ENCODE data around the gene GRIK4.
"Not testable (repeated sequence)": the region's sequence is repeated elsewhere in the genome, so short reads cannot be mapped to it uniquely, and the experiment has no call there.

GRIK4 gene

GRCh38 chr11:120622189-120622875 lies 110.8 kb downstream of the GRIK4 start:
- DNase-seq (ENCODE audit: low read depth) = no peak
- no peak overlapping the region for H3K4me3 ChIP-seq (ENCODE audit: low read depth, low read length)

DNA sequence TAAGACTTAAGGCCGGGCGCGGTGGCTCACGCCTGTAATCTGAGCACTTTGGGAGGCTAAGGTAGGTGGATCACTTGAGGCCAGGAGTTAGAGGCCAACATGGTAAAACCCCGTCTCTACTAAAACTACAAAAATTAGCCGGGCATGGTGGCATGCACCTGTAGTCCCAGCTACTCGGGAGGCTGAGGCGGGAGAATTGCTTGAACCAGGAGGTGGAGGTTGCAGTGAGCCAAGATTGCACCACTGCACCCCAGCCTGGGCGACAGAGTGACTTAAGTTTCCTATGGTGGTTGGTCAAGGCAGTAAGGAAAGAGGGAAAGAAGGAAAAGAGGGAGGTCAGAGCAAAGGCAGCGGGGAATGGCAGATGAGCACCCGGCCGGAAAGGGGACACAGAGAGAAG lies 113.4 kb downstream of the GRIK4 start:
- not testable (repeated sequence) for H3K4me3 ChIP-seq (ENCODE audit: low read depth, low read length); DNase-seq (ENCODE audit: low read depth)

DNA sequence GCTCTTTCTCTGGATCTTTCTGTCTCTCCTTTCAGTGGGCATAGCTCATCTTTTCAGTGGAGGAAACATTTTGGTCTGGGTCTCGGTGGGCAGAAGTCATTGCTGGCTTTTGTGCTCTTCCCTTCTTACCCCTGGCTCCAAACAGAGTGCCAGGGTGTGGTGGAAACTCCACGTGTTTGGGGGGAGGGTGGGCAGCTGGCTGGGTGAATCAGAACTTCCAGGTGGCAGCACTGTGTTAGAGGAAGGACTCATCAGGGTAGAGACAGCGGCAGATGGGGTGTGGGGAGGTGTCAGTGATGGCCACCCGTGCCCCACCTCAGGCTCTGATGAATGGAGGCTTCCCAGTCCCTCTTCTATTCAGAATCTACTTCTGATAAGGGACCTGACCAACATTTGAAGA lies 114.0 kb downstream of the GRIK4 start:
- no peak overlapping the region for H3K4me3 ChIP-seq (ENCODE audit: low read depth, low read length)
- no peak for DNase-seq (ENCODE audit: low read depth)

GRCh38 chr11:120626791-120627190 lies 115.2 kb downstream of the GRIK4 start:
- DNase-seq (ENCODE audit: low read depth) = no peak
- no peak overlapping the region for H3K4me3 ChIP-seq (ENCODE audit: low read depth, low read length)

GRCh38 chr11:120627327-120628163 lies 116.0 kb downstream of the GRIK4 start:
- no peak for DNase-seq (ENCODE audit: low read depth)
- H3K4me3 ChIP-seq (ENCODE audit: low read depth, low read length) = no peak overlapping the region

- no peak overlapping the region for H3K4me3 ChIP-seq (ENCODE audit: low read depth, low read length)
- DNase-seq (ENCODE audit: low read depth) = no peak
Observed at GRCh38 chr11:120629407-120630080, 118.0 kb downstream of the GRIK4 start.

DNA sequence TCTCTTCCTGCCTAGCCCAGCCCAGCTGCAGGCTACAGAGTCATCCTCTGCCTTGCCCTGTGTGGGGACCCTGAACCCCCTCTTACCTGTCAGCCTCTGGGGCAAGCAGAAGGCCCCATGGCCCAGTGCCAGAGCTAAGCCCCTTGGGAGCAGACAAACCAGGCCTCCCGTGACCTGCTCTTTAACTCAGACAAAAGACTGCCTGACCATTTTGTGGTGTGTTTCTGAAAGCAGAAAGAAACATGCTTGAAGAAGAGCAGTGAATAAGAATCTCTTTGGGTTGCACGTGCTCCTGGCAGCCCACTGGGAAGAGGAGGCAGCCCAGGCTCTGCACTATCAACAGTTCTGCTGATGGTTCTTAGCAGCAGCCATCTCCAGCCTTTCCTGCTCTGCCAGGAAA lies 118.6 kb downstream of the GRIK4 start:
- no peak for DNase-seq (ENCODE audit: low read depth)
- no peak overlapping the region for H3K4me3 ChIP-seq (ENCODE audit: low read depth, low read length)

DNA sequence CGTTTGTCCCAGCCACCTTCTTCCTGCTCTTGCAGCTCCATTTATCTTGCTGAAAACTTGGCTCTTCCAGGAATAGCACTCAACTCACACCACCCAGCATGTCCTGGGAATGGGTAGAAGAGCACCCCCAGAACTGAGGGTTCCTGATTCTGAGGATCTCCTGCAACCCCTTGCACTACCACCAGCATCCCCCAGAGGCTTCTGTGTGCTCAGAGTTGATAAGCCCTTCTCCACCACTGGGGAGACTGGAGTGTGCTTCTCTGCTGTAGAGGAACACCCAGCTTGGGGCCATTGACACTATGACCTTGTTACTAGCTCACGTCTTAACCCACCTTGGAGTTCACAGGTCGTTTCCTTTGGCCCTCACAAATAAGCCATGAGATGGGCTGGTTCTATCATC lies 121.0 kb downstream of the GRIK4 start:
- no peak for DNase-seq (ENCODE audit: low read depth)
- H3K4me3 ChIP-seq (ENCODE audit: low read depth, low read length) = no peak overlapping the region

GRCh38 chr11:120633616-120634393 lies 122.3 kb downstream of the GRIK4 start:
- H3K4me3 ChIP-seq (ENCODE audit: low read depth, low read length) = no peak overlapping the region
- no peak for DNase-seq (ENCODE audit: low read depth)

- H3K4me3 ChIP-seq (ENCODE audit: low read depth, low read length) = no peak overlapping the region
- DNase-seq (ENCODE audit: low read depth) = no peak
Observed at GRCh38 chr11:120634706-120635105, 123.2 kb downstream of the GRIK4 start.

- DNase-seq (ENCODE audit: low read depth) = no peak
- no peak overlapping the region for H3K4me3 ChIP-seq (ENCODE audit: low read depth, low read length)
Observed at GRCh38 chr11:120635136-120635810, 123.7 kb downstream of the GRIK4 start.

GRCh38 chr11:120637131-120637530 lies 125.6 kb downstream of the GRIK4 start:
- DNase-seq (ENCODE audit: low read depth) = no peak

GRCh38 chr11:120642196-120642894 lies 130.8 kb downstream of the GRIK4 start:
- no peak overlapping the region for H3K4me3 ChIP-seq (ENCODE audit: low read depth, low read length)
- DNase-seq (ENCODE audit: low read depth) = no peak

More at GRCh38 chr11:120637131-120637530, 125.6 kb downstream of the GRIK4 start:
- no peak overlapping the region for H3K4me3 ChIP-seq (ENCODE audit: low read depth, low read length)

- no peak overlapping the region for H3K4me3 ChIP-seq (ENCODE audit: low read depth, low read length)
- no peak for DNase-seq (ENCODE audit: low read depth)
Observed at GRCh38 chr11:120643284-120643683, 131.7 kb downstream of the GRIK4 start.

DNA sequence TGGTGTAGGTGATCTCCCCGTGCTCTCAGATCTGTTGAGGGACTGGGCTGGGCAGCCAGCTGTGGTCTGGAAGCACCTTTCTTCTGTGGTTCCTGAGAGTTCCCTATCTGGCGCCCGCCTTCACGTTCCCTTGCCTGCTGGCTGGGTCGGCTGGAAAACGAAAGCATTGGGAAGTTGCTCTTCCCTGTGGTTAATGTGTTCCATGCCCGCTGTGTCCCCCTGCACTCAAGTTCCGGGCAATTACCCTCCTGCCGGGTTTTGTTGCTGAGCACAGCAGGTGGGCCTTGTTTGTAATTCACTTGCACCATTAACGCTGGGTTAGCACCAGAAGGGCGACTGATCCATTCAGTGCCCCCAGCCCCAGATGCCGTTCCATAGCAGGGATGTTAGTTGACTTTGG lies 134.1 kb downstream of the GRIK4 start:
- no peak for DNase-seq (ENCODE audit: low read depth)
- H3K4me3 ChIP-seq (ENCODE audit: low read depth, low read length) = no peak overlapping the region

- DNase-seq (ENCODE audit: low read depth) = no peak
- no peak overlapping the region for H3K4me3 ChIP-seq (ENCODE audit: low read depth, low read length)
Observed at GRCh38 chr11:120646206-120646605, 134.7 kb downstream of the GRIK4 start.

DNA sequence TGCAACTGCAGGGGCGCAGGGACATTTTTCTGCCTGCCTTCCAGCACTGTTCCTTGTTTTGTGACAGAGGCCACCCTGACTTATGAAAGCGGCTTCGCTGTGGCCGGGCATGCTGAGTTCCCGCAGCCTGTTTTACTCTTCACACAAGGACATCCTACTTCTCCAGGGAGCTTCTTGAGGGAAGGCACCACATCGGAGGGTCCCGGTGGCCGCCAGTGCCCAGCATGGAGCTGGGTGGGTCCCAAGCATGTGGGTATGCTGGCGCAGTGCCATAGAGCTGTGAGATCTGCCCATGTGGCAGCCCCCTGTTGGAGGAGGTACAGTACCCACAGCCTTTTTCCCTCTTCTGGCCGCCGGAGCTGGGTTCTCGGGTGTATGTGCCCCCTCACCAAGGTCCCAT lies 136.1 kb downstream of the GRIK4 start:
- no peak for DNase-seq (ENCODE audit: low read depth)
- H3K4me3 ChIP-seq (ENCODE audit: low read depth, low read length) = no peak overlapping the region

DNA sequence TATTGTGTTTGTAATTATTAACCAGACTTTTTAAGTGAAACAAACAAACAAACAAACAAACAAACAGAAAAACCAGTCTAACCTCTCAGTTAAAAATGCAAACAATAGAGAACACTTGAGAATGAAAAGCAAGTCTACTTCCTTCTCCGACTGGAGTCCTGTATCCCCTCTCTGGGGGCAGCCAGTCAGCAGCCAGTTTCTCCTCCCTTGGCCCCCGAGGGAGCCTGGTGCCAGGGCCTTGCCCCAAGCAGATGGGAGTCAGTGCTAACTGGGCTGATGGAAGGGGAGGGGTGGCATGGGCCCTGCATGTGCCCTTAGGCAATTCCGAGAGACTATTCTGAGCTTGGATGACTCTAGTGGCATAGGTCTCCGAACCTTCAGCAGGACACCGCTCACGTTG lies 137.2 kb downstream of the GRIK4 start:
- no peak for DNase-seq (ENCODE audit: low read depth)
- H3K4me3 ChIP-seq (ENCODE audit: low read depth, low read length) = no peak overlapping the region

GRCh38 chr11:120649316-120649715 lies 137.8 kb downstream of the GRIK4 start:
- no peak for DNase-seq (ENCODE audit: low read depth)
- H3K4me3 ChIP-seq (ENCODE audit: low read depth, low read length) = no peak overlapping the region

Data from skeletal muscle cell (primary cell).